ENCODE measurements around the gene MTHFS. TPM values are rescaled to one million over a fixed set of nuclear protein-coding genes. Genes with fewer than 3 reads are reported as not detected.

MTHFS gene
- total and polyA plus RNA-seq, 4 donors = 26.2 to 156 (median 86.8) TPM

DNA sequence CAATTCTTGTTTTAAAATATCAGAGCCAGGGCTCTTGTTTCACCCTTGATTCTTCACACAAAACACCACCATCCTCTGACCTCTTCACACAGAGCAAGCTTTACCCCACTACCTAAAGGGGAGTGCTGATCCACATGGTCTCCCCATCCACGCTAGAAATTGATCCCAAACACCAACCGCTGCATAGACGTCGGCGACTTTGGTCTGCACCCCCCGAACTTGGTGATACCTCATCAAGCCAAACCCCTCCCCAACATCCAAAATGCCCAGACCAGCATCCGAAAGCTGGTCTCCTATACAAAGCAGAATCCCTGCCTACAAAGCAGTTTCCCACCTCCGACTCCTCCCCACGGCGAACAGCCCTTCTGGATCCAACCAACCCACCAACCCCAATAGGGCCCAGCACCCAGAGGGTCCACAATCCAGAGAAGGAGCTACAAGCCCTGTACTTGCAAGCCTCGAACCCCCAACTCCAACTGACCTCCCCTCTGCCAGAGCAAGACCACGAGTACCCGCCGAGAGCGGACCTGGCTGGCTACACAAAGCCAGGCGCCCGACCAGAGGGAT lies 25.8 kb upstream of the MTHFS start:
- Histone ChIP-seq H3K9ac (ENCODE audit: insufficient read depth in 1 of 2, low read length in 2 of 2) (peak overlapping the region in 1 of 2 donors; percentile 51), H3K27ac (ENCODE audit: low read depth in 1 of 2, low read length in 1 of 2) (peak overlapping the region; percentile 94 to 100), H3K4me1 (ENCODE audit: control insufficient read depth in 5 of 5, insufficient read depth in 5 of 5, low read length in 5 of 5) (peaks cover 0 to 9% (median 0%) of the 10 kb centered on the region in 5 donors), H3K36me3 (ENCODE audit: control insufficient read depth in 4 of 4, insufficient read depth in 4 of 4, low read length in 4 of 4) (peaks cover 0 to 21% (median 4%) of the 10 kb centered on the region in 4 donors), H3K4me3 (peak overlapping the region; percentile 94), H3K9me3 (ENCODE audit: control insufficient read depth in 4 of 4, insufficient read depth in 3 of 4, low read length in 3 of 4) (peaks cover 0 to 17% (median 10%) of the 10 kb centered on the region in 4 donors), H3K27me3 (ENCODE audit: control insufficient read depth in 3 of 3, insufficient read depth in 3 of 3, low read length in 2 of 3) (no peaks in the 10 kb centered on the region)
- TF ChIP-seq, protein P1, sequence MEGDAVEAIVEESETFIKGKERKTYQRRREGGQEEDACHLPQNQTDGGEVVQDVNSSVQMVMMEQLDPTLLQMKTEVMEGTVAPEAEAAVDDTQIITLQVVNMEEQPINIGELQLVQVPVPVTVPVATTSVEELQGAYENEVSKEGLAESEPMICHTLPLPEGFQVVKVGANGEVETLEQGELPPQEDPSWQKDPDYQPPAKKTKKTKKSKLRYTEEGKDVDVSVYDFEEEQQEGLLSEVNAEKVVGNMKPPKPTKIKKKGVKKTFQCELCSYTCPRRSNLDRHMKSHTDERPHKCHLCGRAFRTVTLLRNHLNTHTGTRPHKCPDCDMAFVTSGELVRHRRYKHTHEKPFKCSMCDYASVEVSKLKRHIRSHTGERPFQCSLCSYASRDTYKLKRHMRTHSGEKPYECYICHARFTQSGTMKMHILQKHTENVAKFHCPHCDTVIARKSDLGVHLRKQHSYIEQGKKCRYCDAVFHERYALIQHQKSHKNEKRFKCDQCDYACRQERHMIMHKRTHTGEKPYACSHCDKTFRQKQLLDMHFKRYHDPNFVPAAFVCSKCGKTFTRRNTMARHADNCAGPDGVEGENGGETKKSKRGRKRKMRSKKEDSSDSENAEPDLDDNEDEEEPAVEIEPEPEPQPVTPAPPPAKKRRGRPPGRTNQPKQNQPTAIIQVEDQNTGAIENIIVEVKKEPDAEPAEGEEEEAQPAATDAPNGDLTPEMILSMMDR (IDR thresholded peaks at IDR 0.05; ENCODE audit: control extremely low read depth, extremely low read depth) = no peak
- 33 to 34% methylated on average over 16 to 17 of the region's 17 CpGs for WGBS, 2 donors
- ATAC-seq (ENCODE audit: insufficient read depth, low FRiP score) = no peak
- DNase-seq = no peak

DNA sequence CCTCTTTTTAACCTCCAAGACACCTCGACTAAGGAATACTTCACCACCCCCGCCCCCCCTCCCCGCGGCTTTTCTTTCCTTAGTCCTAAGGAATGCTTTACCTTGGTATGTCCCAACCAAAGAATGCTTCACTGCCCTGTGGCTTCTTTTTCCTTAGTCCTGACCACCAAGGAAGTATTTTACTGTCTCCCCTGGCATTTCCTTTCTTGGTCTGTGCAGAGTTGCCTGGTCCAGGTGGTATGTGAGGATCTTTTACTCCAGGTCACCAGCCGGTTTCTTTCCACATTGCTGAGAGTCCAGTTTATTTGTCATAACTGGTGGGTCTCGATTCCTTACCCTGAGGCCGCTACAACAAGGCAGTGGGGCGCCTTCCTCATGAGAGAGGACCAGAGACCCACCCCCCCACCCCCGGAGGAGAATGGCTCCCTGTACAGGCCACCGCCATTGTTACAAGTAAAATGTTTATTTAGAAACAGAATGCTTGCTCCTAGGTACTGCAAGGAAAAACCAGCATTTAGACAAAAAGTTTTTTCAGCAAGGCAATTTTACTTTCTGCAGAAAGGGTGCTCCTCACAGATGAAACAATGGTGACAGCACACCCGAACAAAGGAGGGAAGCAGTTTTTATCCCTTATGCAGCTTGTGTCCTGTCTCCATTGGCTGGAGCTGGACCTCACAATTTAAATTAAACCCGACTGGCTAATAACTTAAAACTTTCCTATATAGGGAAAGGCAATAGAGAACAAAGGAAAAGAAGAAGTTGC lies 23.1 kb upstream of the MTHFS start:
- Histone ChIP-seq H3K9ac (ENCODE audit: insufficient read depth in 1 of 2, low read length in 2 of 2) (no peak overlapping the region), H3K36me3 (ENCODE audit: control insufficient read depth in 4 of 4, insufficient read depth in 4 of 4, low read length in 4 of 4) (peaks cover 0 to 21% (median 4%) of the 10 kb centered on the region in 4 donors), H3K27ac (ENCODE audit: low read depth in 1 of 2, low read length in 1 of 2) (no peak overlapping the region), H3K4me3 (no peak overlapping the region), H3K27me3 (ENCODE audit: control insufficient read depth in 3 of 3, insufficient read depth in 3 of 3, low read length in 2 of 3) (no peaks in the 10 kb centered on the region), H3K4me1 (ENCODE audit: control insufficient read depth in 5 of 5, insufficient read depth in 5 of 5, low read length in 5 of 5) (peaks cover 0 to 9% (median 0%) of the 10 kb centered on the region in 5 donors), H3K9me3 (ENCODE audit: control insufficient read depth in 4 of 4, insufficient read depth in 3 of 4, low read length in 3 of 4) (peaks cover 2 to 35% (median 22%) of the 10 kb centered on the region in 4 donors)
- 98% methylated on average over 12 of the region's 12 CpGs for WGBS, 2 donors
- TF ChIP-seq, protein P1 (IDR thresholded peaks at IDR 0.05; ENCODE audit: control extremely low read depth, extremely low read depth) = no peak
- no peak for ATAC-seq (ENCODE audit: insufficient read depth, low FRiP score)
- DNase-seq = no peak

DNA sequence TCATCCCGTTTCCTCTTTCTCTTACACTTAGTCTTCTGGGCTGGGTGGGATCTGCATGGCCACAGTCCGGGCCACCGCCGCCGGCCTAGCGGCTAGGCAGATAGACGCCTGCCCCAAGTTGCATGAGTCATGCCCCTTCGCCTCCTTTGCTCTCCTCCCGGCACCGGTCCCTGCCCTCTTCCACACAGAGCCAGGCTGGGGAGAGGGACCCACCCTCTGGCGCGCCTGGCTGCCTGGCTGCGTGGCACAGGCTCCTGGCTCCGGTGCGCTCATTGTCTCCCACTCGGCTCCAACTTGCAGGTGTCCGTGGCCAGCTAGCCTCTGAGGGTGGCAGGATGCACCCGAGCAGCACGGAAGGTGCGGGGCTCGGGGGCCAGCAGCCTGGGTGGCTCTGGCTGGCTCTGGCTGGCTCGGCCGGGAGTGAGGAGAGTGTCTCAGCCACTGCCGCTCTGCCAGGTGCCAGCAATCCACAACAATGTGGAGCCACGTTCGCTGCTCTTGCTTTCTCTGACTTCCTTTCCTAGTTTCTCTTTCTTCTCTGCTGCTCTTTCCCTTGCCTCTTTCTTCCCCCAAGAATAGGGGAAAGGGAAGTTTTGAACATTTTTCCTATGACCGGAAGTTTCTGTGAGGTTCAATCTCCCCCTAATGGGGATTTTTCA lies 22.4 kb upstream of the MTHFS start:
- peaks cover 0 to 21% (median 4%) of the 10 kb centered on the region in 4 donors for H3K36me3 ChIP-seq (ENCODE audit: control insufficient read depth in 4 of 4, insufficient read depth in 4 of 4, low read length in 4 of 4)
- no peak for DNase-seq
- H3K27ac ChIP-seq (ENCODE audit: low read depth in 1 of 2, low read length in 1 of 2) = no peak overlapping the region
- H3K9ac ChIP-seq (ENCODE audit: insufficient read depth in 1 of 2, low read length in 2 of 2) = no peak overlapping the region
- no peaks in the 10 kb centered on the region for H3K27me3 ChIP-seq (ENCODE audit: control insufficient read depth in 3 of 3, insufficient read depth in 3 of 3, low read length in 2 of 3)
- no peak for ATAC-seq (ENCODE audit: insufficient read depth, low FRiP score)
- TF ChIP-seq, protein P1 (IDR thresholded peaks at IDR 0.05; ENCODE audit: control extremely low read depth, extremely low read depth) = no peak
- H3K4me1 ChIP-seq (ENCODE audit: control insufficient read depth in 5 of 5, insufficient read depth in 5 of 5, low read length in 5 of 5) = peaks cover 0 to 7% (median 0%) of the 10 kb centered on the region in 5 donors
- WGBS, 2 donors = 94 to 99% methylated on average over 27 of the region's 27 CpGs
- peaks cover 2 to 41% (median 25%) of the 10 kb centered on the region in 4 donors for H3K9me3 ChIP-seq (ENCODE audit: control insufficient read depth in 4 of 4, insufficient read depth in 3 of 4, low read length in 3 of 4)
- no peak overlapping the region for H3K4me3 ChIP-seq

All from lung (tissue), 12 donors.